NCI-H524 treated with DMSO at 0.1 percent for 48 hours (cell line): ENCODE results near the gene SLC24A3.

Experiments used
- DNase-seq: peaks from one replicate; lab custom pipeline; 2025; lab: John Stamatoyannopoulos, UW

SLC24A3 gene

DNA sequence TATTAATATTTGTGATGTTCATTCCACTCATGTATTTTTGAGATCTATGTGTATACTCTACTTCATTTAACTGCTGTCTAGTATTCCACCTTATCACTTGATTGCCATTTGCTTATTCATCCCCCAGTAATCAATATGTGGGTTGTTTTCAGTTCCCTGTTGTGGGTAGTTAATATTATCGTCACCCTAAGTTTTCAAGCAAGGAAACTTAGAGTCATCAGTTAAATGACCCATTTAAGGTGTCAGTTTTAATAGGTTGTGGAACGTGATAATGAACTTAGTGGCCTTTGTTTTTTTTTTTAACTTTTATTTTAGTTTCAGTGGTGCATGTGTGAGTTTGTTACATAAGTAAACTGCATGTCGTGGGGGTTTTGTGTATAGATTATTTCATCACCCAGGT lies 90.3 kb downstream of the SLC24A3 start:
- DNase-seq = no peak

DNA sequence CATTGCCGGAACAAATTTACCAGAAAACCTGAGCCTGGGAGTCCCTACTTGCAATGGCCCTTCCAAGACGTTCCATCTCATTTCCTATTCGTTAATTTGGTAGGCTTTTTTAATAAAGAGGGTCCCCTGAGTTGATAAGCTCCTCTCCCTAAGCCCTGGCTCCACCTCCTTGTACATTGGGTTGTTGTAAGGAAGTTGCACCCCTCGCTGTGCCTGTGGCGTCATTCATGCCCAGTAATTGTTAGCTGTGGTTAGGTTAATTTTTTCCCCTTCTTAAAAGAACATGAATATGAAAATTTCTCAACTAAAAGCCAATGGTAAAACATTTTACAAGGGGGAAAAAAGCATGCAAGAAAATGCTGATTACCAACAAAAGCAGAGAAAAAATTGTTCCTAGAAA lies 91.9 kb downstream of the SLC24A3 start:
- DNase-seq = no peak

DNA sequence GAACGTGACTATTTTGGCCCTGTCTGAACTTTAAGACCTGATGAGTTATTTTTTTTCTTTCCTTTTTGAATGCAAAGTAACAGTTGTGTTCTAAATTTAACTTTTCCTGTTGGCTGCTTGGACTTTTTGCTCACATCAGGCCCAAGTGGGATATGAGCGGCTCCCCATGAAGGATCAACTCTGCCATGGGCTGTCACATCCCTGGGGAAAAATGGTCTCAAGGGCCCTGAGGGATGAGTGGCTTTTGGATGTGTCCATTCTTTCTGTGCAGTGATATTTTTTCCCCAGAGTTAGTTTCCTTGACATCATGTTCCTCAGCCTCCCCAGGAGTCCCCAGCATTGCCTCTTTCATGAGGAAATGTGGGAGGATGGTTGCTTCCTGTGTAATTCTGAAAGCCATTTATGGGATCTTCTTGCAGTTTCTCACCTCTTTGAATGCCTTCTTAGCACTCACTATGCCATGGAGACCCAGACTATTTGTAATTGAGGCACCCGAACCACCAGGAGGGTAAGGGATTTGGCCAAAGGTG lies 92.5 kb downstream of the SLC24A3 start:
- no peak for DNase-seq

DNA sequence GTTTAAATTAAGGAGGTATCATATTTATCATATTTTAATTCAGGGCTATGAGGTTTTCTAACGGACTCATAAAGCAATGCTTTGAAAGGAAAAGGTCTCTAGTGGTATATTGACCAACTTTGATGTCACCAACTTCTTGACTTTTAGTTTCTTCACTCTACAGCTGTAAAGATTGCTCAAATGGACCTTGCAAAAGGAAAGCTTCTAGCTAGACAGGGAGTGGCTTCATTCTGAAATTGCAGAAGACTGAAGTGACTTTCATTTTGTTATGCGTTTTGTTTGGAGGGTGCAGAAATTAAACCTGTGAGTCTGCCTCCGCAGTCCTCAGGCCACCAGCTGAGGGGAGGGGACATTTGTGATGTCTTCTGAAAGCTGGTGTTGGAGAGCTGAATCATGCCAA lies 95.7 kb downstream of the SLC24A3 start:
- DNase-seq = no peak

DNA sequence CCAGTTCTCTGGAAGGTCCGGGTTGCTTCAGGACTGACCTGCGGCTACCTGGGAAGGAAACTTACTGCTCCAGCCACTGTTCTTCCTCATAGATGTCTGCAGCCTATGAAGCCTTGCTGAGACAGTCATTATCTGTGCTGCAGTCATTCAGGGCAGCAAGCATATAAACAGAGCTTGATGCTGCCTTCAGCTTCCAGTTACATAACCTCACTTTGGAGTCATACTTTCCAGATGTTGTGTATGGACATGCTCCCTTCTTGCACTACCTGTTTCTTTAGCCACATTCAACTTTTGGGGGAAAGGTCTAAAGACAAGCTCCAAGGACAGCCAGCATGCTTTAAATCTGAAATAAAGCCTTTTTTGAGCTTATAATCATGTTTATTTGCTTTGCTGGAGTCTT lies 98.1 kb downstream of the SLC24A3 start:
- no peak for DNase-seq

DNA sequence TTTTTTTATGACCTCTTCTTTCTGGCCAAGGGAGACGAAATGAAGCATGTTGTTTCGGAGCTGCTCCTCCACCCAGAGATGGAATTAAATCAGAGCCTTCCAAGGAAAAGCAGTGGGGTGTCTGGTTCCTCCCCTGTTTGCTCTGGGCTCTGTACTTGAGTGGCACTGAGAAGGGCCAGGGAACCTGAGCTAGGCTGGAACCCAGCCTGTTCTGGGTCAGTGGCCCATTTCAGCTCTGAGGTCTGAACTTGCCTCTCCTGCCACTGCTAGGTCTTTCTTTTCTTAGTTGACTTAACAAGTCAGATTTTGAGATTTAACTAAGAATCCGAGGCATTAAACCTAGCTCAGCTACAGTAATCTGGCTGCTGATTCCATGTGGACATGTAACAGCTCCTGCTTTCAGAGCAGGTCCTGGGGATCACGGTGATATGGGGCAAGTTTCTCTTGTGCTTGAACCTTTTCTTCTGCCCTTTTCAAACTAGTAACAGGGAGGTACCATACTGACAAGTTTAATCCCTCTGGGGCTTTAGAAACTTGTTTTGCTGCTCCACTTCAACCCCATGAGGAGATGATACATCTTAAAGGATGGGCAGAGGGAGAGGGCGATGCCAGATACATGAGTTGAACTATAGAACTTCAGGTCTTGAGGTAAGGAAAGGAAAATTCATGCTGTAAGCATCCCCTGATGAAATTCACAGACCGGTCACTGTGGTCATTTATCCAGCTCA lies 101.1 kb downstream of the SLC24A3 start:
- DNase-seq = no peak

DNA sequence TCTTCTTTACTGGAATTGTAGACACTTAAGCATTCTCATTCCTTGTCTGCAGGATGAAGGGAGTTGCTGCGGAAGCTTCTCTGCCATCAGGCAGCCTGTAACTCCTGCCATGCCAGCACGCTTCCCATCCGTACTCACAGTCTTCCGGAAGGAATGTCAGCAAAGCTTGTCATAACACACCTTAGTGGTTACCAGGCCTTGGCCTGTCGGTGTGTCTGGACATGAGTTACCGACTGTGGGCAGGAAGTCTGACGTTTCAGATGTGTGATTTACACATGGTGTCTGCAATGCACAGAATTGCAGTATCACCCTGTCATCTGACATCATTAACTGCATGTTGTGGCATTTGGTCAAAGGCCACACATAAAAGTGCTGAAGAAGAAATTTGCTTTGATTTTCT lies 102.2 kb downstream of the SLC24A3 start:
- no peak for DNase-seq

DNA sequence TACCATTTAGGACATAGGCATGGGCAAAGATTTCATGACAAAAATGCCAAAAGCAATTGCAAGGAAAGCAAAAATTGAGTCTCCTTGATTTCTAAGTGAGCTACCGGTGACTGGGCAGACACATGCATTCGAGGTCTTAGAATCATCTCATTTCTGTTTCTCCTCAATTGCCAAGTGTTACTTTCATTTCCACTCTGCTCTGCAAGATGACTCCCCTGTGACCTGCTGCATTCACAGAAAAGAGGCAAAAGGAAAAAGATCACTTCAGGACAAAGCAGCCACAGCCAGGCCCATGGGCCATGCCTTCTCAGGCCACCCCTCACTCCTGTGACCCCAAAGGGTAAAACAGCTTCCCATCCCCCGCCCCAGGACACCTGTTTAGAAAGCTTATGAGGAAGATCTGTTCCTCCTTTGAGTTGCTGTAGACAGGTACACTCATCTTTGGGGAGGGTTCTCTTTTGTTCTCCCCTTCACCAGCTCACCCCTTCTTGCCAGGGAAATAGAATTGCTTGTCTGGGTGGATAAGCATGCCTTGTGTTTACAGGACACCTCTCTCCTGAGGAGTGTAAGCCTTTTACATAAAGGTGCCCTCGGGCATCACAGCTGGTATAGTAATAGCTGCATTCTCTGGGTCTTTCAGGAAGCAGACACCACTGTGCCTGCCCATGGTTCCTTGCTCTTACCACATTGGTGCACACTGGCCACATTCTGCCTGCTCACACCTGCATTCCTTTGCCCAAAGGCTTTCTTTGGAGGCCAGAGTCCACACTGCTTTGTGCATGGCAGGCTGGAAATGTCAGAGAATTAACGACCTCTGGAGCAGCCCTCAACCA lies 105.0 kb downstream of the SLC24A3 start:
- no peak for DNase-seq

DNA sequence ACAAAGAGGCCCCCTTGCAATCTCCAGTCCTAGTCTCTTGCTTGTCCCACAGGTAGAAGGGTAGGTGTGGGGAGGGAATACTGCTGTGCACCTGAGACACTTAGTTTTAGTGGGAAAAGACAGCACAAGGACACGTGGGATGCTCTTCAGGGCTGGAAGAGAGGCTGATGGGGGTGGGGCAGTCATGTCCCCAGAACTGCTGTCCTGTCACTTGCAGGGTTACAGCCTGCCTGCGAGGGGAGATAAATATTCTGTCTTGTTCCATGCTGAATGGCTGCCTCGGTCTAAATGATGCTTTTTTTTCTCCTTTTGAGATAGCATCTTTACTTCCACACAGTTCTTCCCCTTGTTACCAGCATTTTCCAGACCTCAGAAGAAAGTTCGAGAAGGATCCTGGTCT lies 106.2 kb downstream of the SLC24A3 start:
- DNase-seq = no peak

DNA sequence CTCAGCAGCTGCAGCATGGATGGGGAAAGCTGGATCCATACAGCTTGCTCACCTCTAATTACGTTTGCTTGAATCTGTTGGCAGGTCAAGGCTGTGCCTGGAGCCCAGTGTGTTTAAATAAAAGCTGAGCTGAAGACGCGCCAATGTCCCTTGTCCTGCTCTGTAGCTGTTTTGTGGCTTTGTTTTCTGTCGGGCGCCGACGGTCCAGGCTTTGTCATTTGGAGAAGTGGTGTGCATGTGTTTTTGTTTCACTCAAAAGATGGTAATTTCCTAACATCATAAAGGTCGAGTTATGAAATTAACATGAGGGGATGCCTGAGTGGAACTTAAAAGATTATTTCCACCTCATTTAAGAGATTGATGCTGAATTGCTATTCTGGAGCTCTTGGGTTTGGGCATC lies 107.6 kb downstream of the SLC24A3 start:
- no peak for DNase-seq

DNA sequence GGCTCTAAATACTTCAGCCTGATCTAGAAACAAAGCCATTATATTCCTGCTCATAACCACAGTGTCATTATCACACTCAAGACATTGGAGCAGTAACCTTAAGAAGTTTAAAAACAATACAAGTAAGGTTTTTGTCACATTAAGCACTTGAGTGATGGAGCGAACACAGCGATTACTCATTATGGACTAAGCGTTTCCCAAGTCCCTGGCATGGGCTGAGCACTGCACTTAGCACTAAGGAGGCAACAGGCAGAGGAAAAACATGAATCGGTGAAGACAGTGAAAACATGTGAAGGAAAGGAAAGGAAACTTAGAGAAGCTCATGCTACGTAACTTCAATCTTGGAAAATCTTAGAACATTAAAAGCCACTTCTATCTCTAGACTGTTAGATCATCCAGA lies 108.7 kb downstream of the SLC24A3 start:
- no peak for DNase-seq

DNA sequence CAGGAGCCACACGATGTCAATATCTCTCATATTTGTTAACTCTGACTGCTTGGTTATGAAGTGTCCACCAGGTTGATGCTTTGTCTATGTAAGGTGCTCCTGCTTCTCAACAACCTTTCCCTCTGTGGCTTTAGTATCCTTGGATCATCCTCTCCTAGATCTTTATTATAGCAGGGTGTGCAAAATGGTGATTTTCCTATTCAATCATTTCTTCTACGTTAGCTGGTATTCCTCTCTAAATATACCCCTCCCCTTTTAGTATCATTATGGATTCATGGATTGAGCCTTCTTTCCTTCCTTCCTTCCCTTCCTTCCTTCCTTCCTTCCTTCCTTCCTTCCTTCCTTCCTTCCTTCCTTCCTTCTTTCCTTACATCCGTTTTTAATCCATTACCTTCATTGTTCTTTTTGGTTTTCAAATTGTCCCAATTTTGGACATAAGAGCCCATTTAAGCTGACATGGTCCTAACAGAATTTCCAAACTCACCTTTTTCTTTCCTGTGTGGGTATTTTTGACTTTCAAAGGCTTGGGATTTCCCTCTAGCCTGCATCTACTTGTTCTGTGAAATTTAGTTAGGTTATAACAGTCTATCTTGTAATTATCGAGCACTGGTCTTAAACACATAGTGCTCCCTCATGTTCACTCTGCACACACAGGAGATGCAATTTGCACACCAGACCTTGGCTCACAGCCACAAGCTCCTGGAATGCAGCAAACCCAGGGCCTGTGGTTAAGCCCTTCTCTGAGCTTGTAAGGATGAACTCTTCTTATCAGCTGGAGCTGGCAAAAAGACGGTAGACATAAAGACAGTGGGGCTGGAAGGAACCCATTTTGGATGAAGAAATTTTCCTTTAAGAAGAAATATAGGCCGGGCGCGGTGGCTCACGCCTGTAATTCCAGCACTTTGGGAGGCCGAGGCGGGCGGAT lies 109.9 kb downstream of the SLC24A3 start:
- no peak for DNase-seq

DNA sequence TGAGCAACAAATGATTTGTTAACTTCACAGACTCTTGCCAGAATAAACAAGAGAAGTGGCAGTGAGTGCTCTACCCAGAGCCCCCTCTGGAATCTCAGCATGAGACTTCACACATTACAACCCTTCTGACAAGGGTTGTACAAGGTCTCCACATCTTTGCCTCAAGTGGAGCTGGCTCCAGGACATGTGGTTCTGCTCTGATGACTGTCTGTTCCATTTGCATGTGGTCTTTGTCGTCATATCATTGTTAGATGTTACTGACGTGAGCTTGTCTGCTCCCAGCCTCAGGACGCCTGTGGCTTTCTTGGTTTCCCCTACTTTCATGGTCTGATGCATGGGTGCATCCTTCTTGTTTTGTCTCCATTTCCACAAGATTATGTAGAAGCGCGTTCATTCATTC lies 115.0 kb downstream of the SLC24A3 start:
- DNase-seq = no peak

DNA sequence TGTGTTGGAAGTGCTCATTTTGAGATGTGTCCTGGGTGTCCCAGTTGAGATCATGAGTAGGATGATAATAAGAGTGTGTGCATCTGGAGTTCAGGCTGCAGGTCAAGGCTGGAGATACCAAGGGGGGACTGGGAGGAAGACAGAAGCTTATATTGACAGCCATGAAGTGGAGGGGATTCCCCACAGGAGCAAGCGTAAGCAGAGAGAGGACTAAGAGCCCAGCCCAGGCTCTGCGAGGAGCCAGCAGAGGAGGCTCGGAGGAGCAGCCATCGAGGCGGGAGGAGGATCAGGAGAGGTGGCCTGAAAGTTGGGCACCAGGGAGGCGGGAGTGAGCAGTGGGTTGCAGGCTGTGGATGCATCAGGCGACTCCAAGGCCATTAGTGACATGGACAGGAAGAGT lies 116.2 kb downstream of the SLC24A3 start:
- no peak for DNase-seq

DNA sequence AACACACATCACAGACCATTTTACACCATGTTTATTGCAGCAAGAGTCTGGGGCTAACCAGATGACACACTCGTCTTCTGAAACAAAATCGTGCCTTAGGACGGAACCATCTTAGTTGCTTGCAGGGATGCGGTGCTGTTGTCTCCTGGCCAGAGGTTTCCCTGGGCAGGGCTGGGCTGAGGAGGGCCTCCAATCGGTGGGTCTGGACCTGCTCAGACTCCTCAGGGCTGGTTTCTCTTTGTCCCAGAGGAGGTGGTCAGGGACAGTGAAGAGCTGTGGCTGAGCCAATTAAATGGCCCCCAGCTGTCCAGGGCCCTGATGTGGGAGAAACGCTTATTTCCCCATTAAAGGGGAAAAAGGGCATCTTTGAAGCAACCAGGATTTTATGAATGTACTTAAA lies 117.6 kb downstream of the SLC24A3 start:
- no peak for DNase-seq

DNA sequence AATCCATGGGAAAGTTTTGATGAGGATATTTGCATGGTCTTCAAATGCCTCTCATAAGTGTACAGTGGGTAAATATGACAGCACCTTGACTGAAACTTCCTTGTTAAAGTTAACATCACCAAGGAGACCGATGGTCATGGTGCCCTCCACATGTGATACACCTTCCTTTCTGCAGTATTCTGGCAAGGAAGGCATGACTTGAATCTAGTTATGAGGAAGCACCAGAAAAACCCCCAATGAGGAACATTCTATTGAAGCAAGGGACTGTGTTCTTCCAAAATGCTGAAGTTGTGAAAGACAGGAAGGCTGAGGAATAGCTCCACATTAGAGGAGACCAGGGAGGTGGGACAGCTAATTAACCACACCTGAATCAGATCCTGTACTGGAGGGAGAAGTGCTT lies 118.3 kb downstream of the SLC24A3 start:
- DNase-seq = no peak

DNA sequence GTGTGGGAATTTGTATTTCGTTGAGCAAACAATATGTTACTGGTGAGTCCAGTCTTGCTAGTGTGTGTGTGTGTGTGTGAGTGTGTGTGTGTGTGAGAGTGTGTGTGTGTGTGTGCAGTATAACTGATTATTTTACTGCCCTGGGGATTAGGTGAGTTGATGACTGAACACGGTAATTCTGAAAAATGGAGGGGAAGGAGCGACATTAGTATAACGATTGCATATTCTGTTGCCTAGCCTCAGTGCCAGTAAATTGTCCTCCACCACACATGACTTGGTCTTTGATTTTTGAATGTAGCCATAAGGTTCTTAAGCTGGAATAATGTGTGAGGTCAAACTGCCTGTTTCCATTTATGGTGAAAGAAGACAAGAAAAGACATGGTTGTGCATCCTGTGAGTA lies 121.1 kb downstream of the SLC24A3 start:
- DNase-seq = no peak

DNA sequence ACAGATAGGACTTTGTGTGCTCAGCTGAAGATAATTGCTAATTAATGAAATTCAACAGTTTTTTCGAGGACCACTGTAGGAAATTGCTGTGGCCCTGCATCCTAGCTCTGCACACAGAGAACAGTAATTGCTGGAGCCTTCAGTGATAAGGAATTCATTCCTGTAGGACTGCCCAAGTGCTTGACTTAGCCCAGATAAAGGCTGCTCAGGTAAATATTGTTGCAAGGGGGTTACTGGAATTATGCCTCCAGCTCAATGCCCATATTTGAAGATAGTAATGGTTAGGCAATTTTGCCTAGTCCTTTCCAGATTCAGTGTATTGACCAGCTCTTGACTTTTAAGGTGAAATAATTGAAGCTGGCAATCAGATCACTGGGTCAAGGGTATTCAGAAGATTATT lies 122.9 kb downstream of the SLC24A3 start:
- no peak for DNase-seq

DNA sequence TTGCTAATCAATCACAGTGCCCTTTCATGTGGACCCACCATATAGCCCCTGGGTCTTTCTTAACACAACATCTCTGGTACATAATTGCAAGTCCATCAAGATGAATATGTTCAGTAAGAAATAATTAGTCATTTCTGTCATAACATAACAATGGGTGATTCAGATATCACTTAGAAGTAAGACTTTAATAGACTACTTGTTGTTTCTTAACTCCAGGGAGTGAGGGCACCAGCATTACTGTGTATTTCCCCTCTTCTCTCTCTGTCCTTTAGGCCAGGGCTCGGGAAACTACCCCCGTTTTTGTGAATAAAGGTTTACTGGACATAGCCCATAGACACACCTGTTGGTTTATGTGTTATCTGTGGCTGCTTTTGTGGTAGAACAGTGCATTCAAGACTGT lies 123.5 kb downstream of the SLC24A3 start:
- DNase-seq = no peak

DNA sequence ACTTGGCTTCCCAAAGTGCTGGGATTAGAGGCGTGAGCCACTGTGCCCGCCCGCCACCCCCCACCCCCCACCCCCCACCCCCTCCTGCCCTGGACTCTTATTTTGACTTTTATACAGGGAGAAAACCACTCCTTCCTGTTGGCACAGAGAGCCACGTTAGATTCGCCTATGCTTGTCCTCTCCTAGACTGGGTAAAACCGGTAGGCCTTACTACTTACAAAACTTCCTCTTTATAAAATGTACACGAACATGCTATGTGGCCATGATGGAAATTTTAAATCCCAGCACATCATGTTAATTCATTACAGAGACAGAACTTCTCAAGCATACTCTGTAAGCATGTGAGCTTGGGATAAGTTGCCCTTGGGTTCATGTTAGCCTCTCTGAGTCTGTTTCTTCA lies 124.2 kb downstream of the SLC24A3 start:
- no peak for DNase-seq

DNA sequence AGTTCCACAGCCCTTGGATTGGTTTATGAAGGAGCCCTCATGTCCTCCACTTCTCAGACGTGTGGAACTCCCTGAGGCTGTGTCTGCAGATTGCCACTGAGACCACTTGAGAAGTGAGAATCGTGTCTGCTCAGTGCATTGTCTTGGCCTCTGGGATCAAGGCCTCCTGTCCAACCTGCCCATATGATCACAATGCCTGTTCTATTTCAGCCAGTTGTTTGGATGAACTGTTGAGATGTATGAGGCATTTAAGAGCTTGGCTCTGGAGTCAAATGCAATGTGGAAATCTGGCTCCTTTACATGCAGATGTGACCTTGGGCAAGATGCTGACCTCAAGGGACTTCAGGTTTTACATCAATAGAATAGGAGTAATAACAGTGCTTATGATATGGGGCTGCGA lies 125.9 kb downstream of the SLC24A3 start:
- DNase-seq = no peak

DNA sequence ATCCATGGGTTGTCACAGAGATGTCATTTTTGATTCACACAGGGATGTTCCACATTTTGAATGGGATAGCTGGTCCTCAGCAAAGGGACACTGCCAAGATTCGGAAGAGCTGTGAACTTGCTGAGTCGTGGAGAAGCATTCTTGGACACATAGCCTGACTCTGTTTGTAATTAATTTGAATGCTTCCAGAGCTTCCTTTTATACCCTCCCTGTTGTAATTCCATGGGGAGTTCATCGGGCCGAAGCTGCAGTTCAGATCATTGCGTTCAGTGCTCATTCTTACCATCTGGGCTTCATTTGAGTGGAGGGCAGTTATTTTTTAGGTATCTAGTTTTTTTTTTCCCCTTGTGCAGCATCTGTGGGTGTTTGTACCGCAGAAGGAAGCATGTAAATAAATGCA lies 126.5 kb downstream of the SLC24A3 start:
- no peak for DNase-seq
